ENCODE results near the gene KCNIP1. TPM values are rescaled to one million over a fixed set of nuclear protein-coding genes. Genes with fewer than 3 reads are reported as not detected.

The KCNIP1 gene
- total RNA-seq, 2 experiments from 2014 or later, result not detected

DNA sequence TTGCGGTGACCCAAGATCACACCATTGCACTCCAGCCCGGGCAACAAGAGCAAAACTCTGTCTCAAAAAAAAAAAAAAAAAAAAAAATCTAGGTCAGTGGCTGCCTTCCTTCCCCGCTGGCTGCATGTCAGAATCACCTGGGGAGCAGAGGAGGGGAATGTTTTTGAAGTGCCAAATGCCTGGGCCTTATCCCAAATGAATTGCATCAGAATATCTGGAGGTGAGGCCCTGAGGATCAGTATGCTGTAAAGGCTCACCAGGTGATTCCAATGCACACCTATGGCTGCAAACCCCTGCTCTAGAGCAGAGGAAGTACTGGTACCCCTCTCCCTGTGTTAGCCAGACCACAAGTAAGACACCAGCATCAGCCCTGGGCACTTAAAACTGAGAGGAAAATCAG is 235.0 kb downstream of the KCNIP1 start:
- ChIA-PET CTCF (no interaction called here), POLR2A (no interaction called here)
- peaks cover 0 to under 1% of the 10 kb centered on the region in 2 experiments for H3K9me3 ChIP-seq (ENCODE audit: control insufficient read depth in 1 of 2, insufficient read depth in 1 of 2, low read length in 2 of 2)
- Mint-ChIP-seq H3K4me1 (ENCODE audit: low read depth) (no peaks in the 10 kb centered on the region), H3K9me3 (peaks cover 3% of the 10 kb centered on the region), H3K4me3 (no peak overlapping the region), H3K27me3 (peaks cover 20% of the 10 kb centered on the region), H3K27ac (no peak overlapping the region), H3K36me3 (ENCODE audit: low read depth) (no peaks in the 10 kb centered on the region)
- DNase-seq (no peak), ATAC-seq (ENCODE audit: poor library complexity) (no peak)
- H3K4me3 ChIP-seq (ENCODE audit: low read length), result no peak overlapping the region
- TF ChIP-seq, protein P1, sequence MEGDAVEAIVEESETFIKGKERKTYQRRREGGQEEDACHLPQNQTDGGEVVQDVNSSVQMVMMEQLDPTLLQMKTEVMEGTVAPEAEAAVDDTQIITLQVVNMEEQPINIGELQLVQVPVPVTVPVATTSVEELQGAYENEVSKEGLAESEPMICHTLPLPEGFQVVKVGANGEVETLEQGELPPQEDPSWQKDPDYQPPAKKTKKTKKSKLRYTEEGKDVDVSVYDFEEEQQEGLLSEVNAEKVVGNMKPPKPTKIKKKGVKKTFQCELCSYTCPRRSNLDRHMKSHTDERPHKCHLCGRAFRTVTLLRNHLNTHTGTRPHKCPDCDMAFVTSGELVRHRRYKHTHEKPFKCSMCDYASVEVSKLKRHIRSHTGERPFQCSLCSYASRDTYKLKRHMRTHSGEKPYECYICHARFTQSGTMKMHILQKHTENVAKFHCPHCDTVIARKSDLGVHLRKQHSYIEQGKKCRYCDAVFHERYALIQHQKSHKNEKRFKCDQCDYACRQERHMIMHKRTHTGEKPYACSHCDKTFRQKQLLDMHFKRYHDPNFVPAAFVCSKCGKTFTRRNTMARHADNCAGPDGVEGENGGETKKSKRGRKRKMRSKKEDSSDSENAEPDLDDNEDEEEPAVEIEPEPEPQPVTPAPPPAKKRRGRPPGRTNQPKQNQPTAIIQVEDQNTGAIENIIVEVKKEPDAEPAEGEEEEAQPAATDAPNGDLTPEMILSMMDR (IDR thresholded peaks at IDR 0.05), result no peak
- intact Hi-C loops (cut with DNase I, micrococcal nuclease), result no loop called here
- H3K27ac ChIP-seq (ENCODE audit: low read depth in 1 of 2, low read length in 2 of 2), result no peak overlapping the region
- H3K27me3 ChIP-seq (ENCODE audit: control insufficient read depth in 1 of 2, insufficient read depth in 2 of 2, low read length in 2 of 2), result peaks cover 0 to 6% of the 10 kb centered on the region in 2 experiments
- H3K36me3 ChIP-seq (ENCODE audit: insufficient read depth, low read length), result no peaks in the 10 kb centered on the region
- H3K4me1 ChIP-seq (ENCODE audit: insufficient read depth, low read length), result no peaks in the 10 kb centered on the region

DNA sequence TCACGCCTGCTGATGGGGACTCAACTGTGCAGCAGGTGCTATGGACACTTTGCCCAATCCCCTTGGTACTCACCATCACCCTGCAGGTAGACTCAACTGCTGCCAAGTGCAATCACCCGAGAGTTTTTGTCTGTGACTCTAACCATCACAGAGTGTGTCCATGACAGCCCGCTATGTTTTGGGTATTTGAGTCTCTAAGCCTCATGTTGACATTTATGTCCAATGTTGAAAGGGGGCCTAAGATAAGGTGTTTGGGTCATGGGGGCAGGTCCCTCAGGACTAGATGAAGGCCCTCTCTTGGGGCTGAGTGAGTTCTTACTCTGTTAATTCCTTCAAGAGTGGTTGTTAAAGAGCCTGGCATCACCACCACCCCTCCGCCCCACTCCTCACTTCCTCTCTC is 235.6 kb downstream of the KCNIP1 start:
- Histone ChIP-seq H3K4me1 (ENCODE audit: insufficient read depth, low read length) (peaks cover 3% of the 10 kb centered on the region), H3K9me3 (ENCODE audit: control insufficient read depth in 1 of 2, insufficient read depth in 1 of 2, low read length in 2 of 2) (peaks cover 0 to 7% of the 10 kb centered on the region in 2 experiments), H3K36me3 (ENCODE audit: insufficient read depth, low read length) (no peaks in the 10 kb centered on the region), H3K27me3 (ENCODE audit: control insufficient read depth in 1 of 2, insufficient read depth in 2 of 2, low read length in 2 of 2) (peaks cover 4 to 12% of the 10 kb centered on the region in 2 experiments), H3K4me3 (ENCODE audit: low read length) (no peak overlapping the region), H3K27ac (ENCODE audit: low read depth in 1 of 2, low read length in 2 of 2) (no peak overlapping the region)
- Mint-ChIP-seq H3K9me3 (peaks cover 3% of the 10 kb centered on the region), H3K27ac (no peak overlapping the region), H3K36me3 (ENCODE audit: low read depth) (no peaks in the 10 kb centered on the region), H3K4me3 (no peak overlapping the region), H3K27me3 (peaks cover 25% of the 10 kb centered on the region), H3K4me1 (ENCODE audit: low read depth) (no peaks in the 10 kb centered on the region)
- CTCF ChIA-PET, result no interaction called here
- intact Hi-C loops (cut with DNase I, micrococcal nuclease), result no loop called here
- TF ChIP-seq, protein P1 (IDR thresholded peaks at IDR 0.05), result no peak
- no peak for DNase-seq
- no peak for ATAC-seq (ENCODE audit: poor library complexity)
- POLR2A ChIA-PET, result no interaction called here

DNA sequence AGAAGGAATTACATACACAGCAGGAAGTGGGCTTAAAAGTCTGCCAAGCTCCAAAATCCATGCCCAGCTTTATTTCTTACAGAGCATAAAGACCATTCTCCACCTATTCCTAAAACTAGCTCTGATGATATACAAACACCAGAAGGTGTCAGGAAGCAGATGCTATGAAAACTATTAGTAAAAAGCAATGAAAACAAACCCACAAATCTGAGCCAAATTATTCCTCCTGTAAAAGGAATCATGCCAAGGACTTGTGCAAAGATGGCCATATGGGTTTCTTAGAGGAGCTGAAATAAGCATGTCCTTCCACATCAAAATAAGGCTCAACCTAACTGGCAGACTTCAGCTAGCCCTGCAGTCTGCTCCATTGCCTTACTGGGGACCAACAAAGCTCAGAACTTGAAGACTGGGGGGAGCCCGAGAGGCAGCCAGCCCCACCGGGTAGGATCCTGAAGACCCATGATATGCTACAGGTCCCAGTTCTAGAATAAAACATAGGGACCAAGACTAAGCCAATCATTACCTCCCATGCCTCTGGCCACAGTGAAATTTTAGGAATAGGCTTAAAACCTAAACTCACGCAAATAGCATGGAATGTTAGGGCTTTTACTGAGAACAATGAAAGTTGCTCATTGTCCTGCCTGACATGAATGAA is 236.9 kb downstream of the KCNIP1 start:
- no peaks in the 10 kb centered on the region for H3K36me3 Mint-ChIP-seq (ENCODE audit: low read depth)
- intact Hi-C loops (cut with DNase I, micrococcal nuclease), result loop anchor here in 1 of 2 experiments (10.0 kb wide), 1 partner anchor 604 kb away; no protein-coding TSS in a partner anchor
- Histone ChIP-seq H3K4me3 (ENCODE audit: low read length) (no peak overlapping the region), H3K9me3 (ENCODE audit: control insufficient read depth in 1 of 2, insufficient read depth in 1 of 2, low read length in 2 of 2) (peaks cover 0 to 13% of the 10 kb centered on the region in 2 experiments), H3K27ac (ENCODE audit: low read depth in 1 of 2, low read length in 2 of 2) (no peak overlapping the region), H3K36me3 (ENCODE audit: insufficient read depth, low read length) (no peaks in the 10 kb centered on the region), H3K27me3 (ENCODE audit: control insufficient read depth in 1 of 2, insufficient read depth in 2 of 2, low read length in 2 of 2) (peaks cover 15 to 21% of the 10 kb centered on the region in 2 experiments), H3K4me1 (ENCODE audit: insufficient read depth, low read length) (peaks cover 8% of the 10 kb centered on the region)
- DNase-seq (no peak), ATAC-seq (ENCODE audit: poor library complexity) (no peak)
- H3K4me3 Mint-ChIP-seq, result no peak overlapping the region
- CTCF ChIA-PET, result no interaction called here
- no peak overlapping the region for H3K27ac Mint-ChIP-seq
- POLR2A ChIA-PET, result no interaction called here
- TF ChIP-seq, protein P1 (IDR thresholded peaks at IDR 0.05), result no peak
- no peaks in the 10 kb centered on the region for H3K4me1 Mint-ChIP-seq (ENCODE audit: low read depth)
- peaks cover 32% of the 10 kb centered on the region for H3K27me3 Mint-ChIP-seq
- H3K9me3 Mint-ChIP-seq, result no peaks in the 10 kb centered on the region

Measured in CD4-positive, alpha-beta T cell (primary cell).